NCI-H1092 treated with DMSO at 0.1 percent for 48 hours (cell line): ENCODE data around the gene HRAS.
"Not testable (repeated sequence)": the region's sequence is repeated elsewhere in the genome, so short reads cannot be mapped to it uniquely, and the experiment has no call there.

Experiments used
- DNase-seq: peaks from one replicate; lab custom pipeline; 2025; lab: John Stamatoyannopoulos, UW

Gene HRAS

GRCh38 chr11:535519-536454 is at the start of gene HRAS:
HRAS (minus strand) TSS chr11:535576.
- peak; percentile 93 for DNase-seq

- DNase-seq: no peak
Measured at GRCh38 chr11:584287-584686, 48.9 kb upstream of the HRAS start.

- DNase-seq: no peak
Measured at GRCh38 chr11:581752-582151, 46.4 kb upstream of the HRAS start.

- no peak for DNase-seq
Measured at GRCh38 chr11:581342-581741, 46.0 kb upstream of the HRAS start.

- no peak for DNase-seq
Measured at GRCh38 chr11:579830-580601, 44.6 kb upstream of the HRAS start.

- no peak for DNase-seq
Measured at GRCh38 chr11:578276-579035, 43.1 kb upstream of the HRAS start.

- no peak for DNase-seq
Measured at GRCh38 chr11:577611-577894, 42.2 kb upstream of the HRAS start.

- DNase-seq: no peak
Measured at GRCh38 chr11:576811-577610, 41.6 kb upstream of the HRAS start.

GRCh38 chr11:575996-576768 is 40.8 kb upstream of the HRAS start, which contains the start of gene PHRF1:
PHRF1 (plus strand) TSS chr11:576470; CDS start chr11:581513, 5,043 bp downstream.
- peak; percentile 98 for DNase-seq

GRCh38 chr11:575313-575995 is 40.1 kb upstream of the HRAS start:
- DNase-seq: peak; percentile 79

GRCh38 chr11:574632-575312 is 39.4 kb upstream of the HRAS start:
- DNase-seq: peak; percentile 40

- DNase-seq: not testable (repeated sequence)
Measured at GRCh38 chr11:574031-574570, 38.7 kb upstream of the HRAS start.

- no peak for DNase-seq
Measured at GRCh38 chr11:573146-573759, 37.9 kb upstream of the HRAS start.

GRCh38 chr11:571802-572185 is 36.4 kb upstream of the HRAS start:
- DNase-seq: no peak

- DNase-seq: no peak
Measured at GRCh38 chr11:569158-569885, 33.9 kb upstream of the HRAS start.

- DNase-seq: peak; percentile 93
Measured at GRCh38 chr11:568306-569157, 33.2 kb upstream of the HRAS start.

GRCh38 chr11:567629-568292 is 32.4 kb upstream of the HRAS start:
- DNase-seq: no peak
